Ovary (tissue), 9 donors: Measurements from ENCODE around the gene MED27. TPM values are rescaled to one million over a fixed set of nuclear protein-coding genes. Genes with fewer than 3 reads are reported as not detected.

ENCODE experiments used
- DNase-seq, 5 donors: peaks; one replicate each; pipeline ENCODE4 v3.0.0-alpha.2; 2019 to 2020
- H3K27ac ChIP-seq, 2 donors: fragments of 200-600 bp; one replicate each; pipeline versions ENCODE4 v1.5.1 to v1.8.0; 2019 to 2022
- H3K27me3 ChIP-seq: fragments of 200-600 bp; one replicate; pipeline ENCODE4 v1.8.0; 2022
- H3K36me3 ChIP-seq: fragments of 200-600 bp; sonication (generic); one replicate; pipeline ENCODE4 v1.5.1; 2019
- H3K4me1 ChIP-seq: one replicate; pipeline ENCODE4 v1.8.1; 2013; ENCODE audit warnings: mild to moderate bottlenecking, moderate library complexity; ENCODE audit not compliant: insufficient read depth
- H3K4me3 ChIP-seq: fragments of 200-600 bp; sonication (generic); one replicate; pipeline ENCODE4 v1.5.1; 2017
- H3K9me3 ChIP-seq, 2 donors: fragments of 200-600 bp in 1 of 2; sonication (generic) in 1 of 2; one replicate each; pipeline versions ENCODE4 v1.5.1 to v1.8.1; 2013 to 2019; ENCODE audit warnings: mild to moderate bottlenecking in 1 of 2, moderate library complexity in 1 of 2
- CTCF ChIP-seq, 3 donors: fragments of 450-650 bp in 2 of 3; fragments of 200-600 bp in 1 of 3; IDR thresholded peaks; one replicate each; pipeline versions ENCODE4 v1.5.1 to v1.8.0; 2016 to 2022; ENCODE audit warnings: antibody characterized with exemption in 3 of 3, mild to moderate bottlenecking in 1 of 3
- EP300 ChIP-seq: sonication (generic); formaldehyde crosslinking; IDR thresholded peaks from one replicate; pipeline ENCODE4 v1.6.1; 2017; ENCODE audit warnings: antibody characterized with exemption
- POLR2A ChIP-seq: fragments of 450-650 bp; IDR thresholded peaks from one replicate; pipeline ENCODE4 v1.6.1; 2017; ENCODE audit warnings: antibody characterized with exemption, mild to moderate bottlenecking, moderate library complexity
- WGBS, 3 donors: extraction: QIAGEN DNeasy Blood & Tissue Kit in 1 of 3; methylation state at CpG; one replicate each; pipeline versions ENCODE4 v1.1.5 to v1.1.7; 2013 to 2017; 5-methylcytosine and 5-hydroxymethylcytosine counted together
- intact Hi-C, 4 donors: fragments of 100-400 bp; cut with DNase I; formaldehyde crosslinking; loops; one replicate each; pipeline versions ENCODE4 v1.11.0 to v1.15.1; 2022 to 2023
- polyA plus RNA-seq, 2 donors: library from polyadenylated mRNA; stranded (reverse); fragments of 200-250 nt in 1 of 2; fragments of 350-450 nt in 1 of 2; fragmentation: Illumina TruSeq in 1 of 2; extraction: RNeasy Lipid Tissue Mini Kit (QIAGEN cat#74804) in 1 of 2; gene quantifications; one replicate each; pipeline ENCODE4 v1.2.3, GENCODE V29; 2013 to 2014
- total RNA-seq, 7 donors: library from RNA; depleted of rRNA in 2 of 7; stranded (reverse); fragments of >200 nt in 2 of 7; fragmentation: NEBNext Ultra II Directional in 3 of 7; extraction: Animal tissue kit (Norgen Biotek cat#: 25700) in 3 of 7; gene quantifications; one replicate each; pipeline versions ENCODE4 v1.1.0 to v1.2.4, GENCODE V29; 2016 to 2023
- donor health status: DM: no; HTN: no; CAD: no; lungs with moderate emphysema.
- donor health status: DM: no; HTN: no; CAD: no.
- donor health status: Bipolar disorder and iron deficiency.
- donor health status: DM: yes; HTN: yes; CAD: no.
- donor health status: DM: no; HTN: no; CAD: no.
- donor health status: DM: yes; HTN: yes; CAD: no.

Gene MED27
- total and polyA plus RNA-seq, 9 donors, result 7.6 to 24.9 (median 17.4) TPM

GRCh38 chr9:132020820-132021510 lies 58.7 kb downstream of the MED27 start:
- TF ChIP-seq EP300, result no peak
- no peak for TF ChIP-seq CTCF (IDR thresholded peaks at IDR 0.05)
- no peak for TF ChIP-seq POLR2A
- 45 to 55% (median 53%) methylated on average over 4 of the region's 4 CpGs for WGBS, 3 donors
- no peaks in the 10 kb centered on the region for H3K9me3 ChIP-seq
- no peaks in the 10 kb centered on the region for H3K27me3 ChIP-seq
- DNase-seq, result no peak
- intact Hi-C loops, result no loop called here
- H3K27ac ChIP-seq, result no peak overlapping the region
- no peaks in the 10 kb centered on the region for H3K36me3 ChIP-seq
- no peak overlapping the region for H3K4me3 ChIP-seq
- H3K4me1 ChIP-seq, result peaks cover 5% of the 10 kb centered on the region

- intact Hi-C loops, result no loop called here
- no peak for DNase-seq
- no peak overlapping the region for H3K27ac ChIP-seq
These were observed 59.4 kb downstream of the MED27 start for GRCh38 chr9:132020272-132020671.

GRCh38 chr9:132019702-132020101 lies 60.0 kb downstream of the MED27 start:
- TF ChIP-seq CTCF (IDR thresholded peaks at IDR 0.05), result no peak
- no peak for TF ChIP-seq POLR2A
- DNase-seq, result no peak

More at GRCh38 chr9:132020272-132020671, 59.4 kb downstream of the MED27 start:
- WGBS, 3 donors, result 95 to 98% (median 97%) methylated on average over 2 of the region's 2 CpGs
- no peaks in the 10 kb centered on the region for H3K36me3 ChIP-seq
- peaks cover 5% of the 10 kb centered on the region for H3K4me1 ChIP-seq
- H3K9me3 ChIP-seq, result no peaks in the 10 kb centered on the region
- no peak overlapping the region for H3K4me3 ChIP-seq
- H3K27me3 ChIP-seq, result no peaks in the 10 kb centered on the region
- TF ChIP-seq CTCF (IDR thresholded peaks at IDR 0.05) (no peak), EP300 (no peak), POLR2A (no peak)

GRCh38 chr9:132018957-132019405 lies 60.7 kb downstream of the MED27 start:
- 31 to 43% (median 40%) methylated on average over 3 of the region's 3 CpGs for WGBS, 3 donors
- Histone ChIP-seq H3K27ac (no peak overlapping the region), H3K9me3 (no peaks in the 10 kb centered on the region), H3K27me3 (no peaks in the 10 kb centered on the region), H3K4me1 (peaks cover 5% of the 10 kb centered on the region), H3K4me3 (no peak overlapping the region), H3K36me3 (no peaks in the 10 kb centered on the region)
- intact Hi-C loops, result no loop called here
- TF ChIP-seq EP300 (no peak), POLR2A (no peak), CTCF (IDR thresholded peaks at IDR 0.05) (no peak)
- DNase-seq, result no peak

More at GRCh38 chr9:132019702-132020101, 60.0 kb downstream of the MED27 start:
- H3K27me3 ChIP-seq, result no peaks in the 10 kb centered on the region
- H3K9me3 ChIP-seq, result no peaks in the 10 kb centered on the region
- intact Hi-C loops, result no loop called here
- H3K27ac ChIP-seq, result no peak overlapping the region
- H3K4me1 ChIP-seq, result peaks cover 5% of the 10 kb centered on the region
- H3K36me3 ChIP-seq, result no peaks in the 10 kb centered on the region
- 84 to 90% (median 88%) methylated on average over 7 of the region's 7 CpGs for WGBS, 3 donors
- H3K4me3 ChIP-seq, result no peak overlapping the region
